Measurements from ENCODE around the gene PNMA8A. TPM values are rescaled to one million over a fixed set of nuclear protein-coding genes. Genes with fewer than 3 reads are reported as not detected.

Gene PNMA8A
- total and polyA plus RNA-seq, 2 donors (not counting 1 experiment from before 2014, with no cell fraction given): not detected

DNA sequence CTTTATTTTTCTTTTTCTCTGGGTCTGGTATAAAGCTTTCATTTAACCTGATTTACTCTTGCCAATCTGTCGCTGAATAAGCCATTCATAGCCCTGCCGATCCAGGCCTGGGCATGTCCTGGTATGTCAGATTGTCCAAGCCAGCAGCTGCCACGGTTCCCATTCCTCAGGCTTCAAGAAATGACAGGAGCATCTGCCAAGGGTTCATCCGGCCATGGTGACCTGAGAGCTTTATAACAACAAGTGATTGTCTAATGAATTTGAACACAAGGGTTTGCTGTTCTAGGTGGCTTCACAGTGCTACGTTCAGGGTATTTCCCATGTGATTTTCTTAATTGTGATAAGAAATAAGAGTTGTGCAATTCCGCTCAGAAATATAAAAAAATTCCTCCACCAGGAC, 20.0 kb downstream of the PNMA8A start:
- intact Hi-C loops (cut with micrococcal nuclease): no loop called here
- no peak for TF ChIP-seq EZH2 (IDR thresholded peaks at IDR 0.05; ENCODE audit: borderline replicate concordance, insufficient read depth, low read depth, low read length, poor library complexity, severe bottlenecking)
- ATAC-seq (ENCODE audit: low read depth) (no peak), DNase-seq (no peak)
- WGBS (ENCODE audit: insufficient coverage): 78% methylated on average over 5 of the region's 6 CpGs
- H3K27me3 Mint-ChIP-seq: peaks cover 24% of the 10 kb centered on the region
- no peak overlapping the region for H3K4me2 ChIP-seq (replicated peaks; ENCODE audit: low read depth, low read length, poor library complexity, severe bottlenecking)
- H3K27ac Mint-ChIP-seq: no peak overlapping the region
- no peak overlapping the region for H3K27ac ChIP-seq (ENCODE audit: low read length in 2 of 2)
- peaks cover 0 to 11% (median 0%) of the 10 kb centered on the region in 4 experiments for H3K27me3 ChIP-seq (replicated peaks in 1 of 4; ENCODE audit: control extremely low read depth in 1 of 4, control insufficient read depth in 3 of 4, insufficient read depth in 4 of 4, low read length in 3 of 4)
- no peaks in the 10 kb centered on the region for H4K20me1 ChIP-seq (ENCODE audit: control insufficient read depth, insufficient read depth, low read length, poor library complexity, severe bottlenecking)
- H3K4me1 ChIP-seq (ENCODE audit: control insufficient read depth in 2 of 2, insufficient read depth in 2 of 2, low read length in 2 of 2): no peaks in the 10 kb centered on the region
- ChIA-PET POLR2A (no interaction called here), CTCF (no interaction called here)
- no peak overlapping the region for H3K4me3 ChIP-seq (ENCODE audit: control extremely low read depth in 1 of 5, extremely low read depth in 1 of 5, insufficient read depth in 1 of 5, low read depth in 2 of 5, low read length in 4 of 5)
- no peak overlapping the region for H3K4me3 Mint-ChIP-seq
- H3K9ac ChIP-seq (ENCODE audit: low read length): no peak overlapping the region
- H3K4me1 Mint-ChIP-seq: no peaks in the 10 kb centered on the region
- no peaks in the 10 kb centered on the region for H3K36me3 ChIP-seq (replicated peaks in 1 of 2; ENCODE audit: control extremely low read depth in 1 of 2, control insufficient read depth in 1 of 2, extremely low read depth in 1 of 2, insufficient read depth in 2 of 2, low read length in 1 of 2)
- peaks cover 7% of the 10 kb centered on the region for H3K9me3 Mint-ChIP-seq (ENCODE audit: insufficient read depth)
- H3K9me3 ChIP-seq (ENCODE audit: control extremely low read depth in 1 of 3, control insufficient read depth in 2 of 3, insufficient read depth in 1 of 3, low read length in 2 of 3): peaks cover 0 to 10% (median 4%) of the 10 kb centered on the region in 3 donors
- H3K79me2 ChIP-seq (ENCODE audit: control insufficient read depth, insufficient read depth, low read length): no peaks in the 10 kb centered on the region
- no peak overlapping the region for H2AFZ ChIP-seq (ENCODE audit: insufficient read depth, low read depth, low read length, poor library complexity, severe bottlenecking)

DNA sequence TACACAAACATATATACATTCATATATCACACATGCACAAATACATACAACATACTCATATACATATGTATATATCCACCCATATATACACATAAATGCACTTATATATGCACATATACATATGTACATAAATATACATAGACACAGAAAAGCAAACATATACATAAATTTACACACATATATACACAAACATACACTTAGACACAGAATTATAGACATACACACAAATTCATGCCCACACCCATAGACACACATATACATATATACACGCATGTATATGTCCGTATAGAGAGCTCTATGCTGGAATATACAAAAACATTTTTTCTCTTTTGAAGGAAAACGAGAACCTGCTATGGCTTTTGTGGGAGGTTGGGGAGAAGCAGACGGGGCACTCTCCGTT, 20.6 kb downstream of the PNMA8A start:
- no peak overlapping the region for H2AFZ ChIP-seq (ENCODE audit: insufficient read depth, low read depth, low read length, poor library complexity, severe bottlenecking)
- CTCF ChIA-PET: no interaction called here
- peaks cover 0 to 10% (median 4%) of the 10 kb centered on the region in 3 donors for H3K9me3 ChIP-seq (ENCODE audit: control extremely low read depth in 1 of 3, control insufficient read depth in 2 of 3, insufficient read depth in 1 of 3, low read length in 2 of 3)
- H3K9ac ChIP-seq (ENCODE audit: low read length): no peak overlapping the region
- H3K4me1 ChIP-seq (ENCODE audit: control insufficient read depth in 2 of 2, insufficient read depth in 2 of 2, low read length in 2 of 2): no peaks in the 10 kb centered on the region
- H3K79me2 ChIP-seq (ENCODE audit: control insufficient read depth, insufficient read depth, low read length): no peaks in the 10 kb centered on the region
- ATAC-seq (ENCODE audit: low read depth): no peak
- H3K27me3 Mint-ChIP-seq: peaks cover 25% of the 10 kb centered on the region
- no peak overlapping the region for H3K27ac ChIP-seq (ENCODE audit: low read length in 2 of 2)
- POLR2A ChIA-PET: no interaction called here
- no peak for TF ChIP-seq EZH2 (IDR thresholded peaks at IDR 0.05; ENCODE audit: borderline replicate concordance, insufficient read depth, low read depth, low read length, poor library complexity, severe bottlenecking)
- TF ChIP-seq, protein P1, sequence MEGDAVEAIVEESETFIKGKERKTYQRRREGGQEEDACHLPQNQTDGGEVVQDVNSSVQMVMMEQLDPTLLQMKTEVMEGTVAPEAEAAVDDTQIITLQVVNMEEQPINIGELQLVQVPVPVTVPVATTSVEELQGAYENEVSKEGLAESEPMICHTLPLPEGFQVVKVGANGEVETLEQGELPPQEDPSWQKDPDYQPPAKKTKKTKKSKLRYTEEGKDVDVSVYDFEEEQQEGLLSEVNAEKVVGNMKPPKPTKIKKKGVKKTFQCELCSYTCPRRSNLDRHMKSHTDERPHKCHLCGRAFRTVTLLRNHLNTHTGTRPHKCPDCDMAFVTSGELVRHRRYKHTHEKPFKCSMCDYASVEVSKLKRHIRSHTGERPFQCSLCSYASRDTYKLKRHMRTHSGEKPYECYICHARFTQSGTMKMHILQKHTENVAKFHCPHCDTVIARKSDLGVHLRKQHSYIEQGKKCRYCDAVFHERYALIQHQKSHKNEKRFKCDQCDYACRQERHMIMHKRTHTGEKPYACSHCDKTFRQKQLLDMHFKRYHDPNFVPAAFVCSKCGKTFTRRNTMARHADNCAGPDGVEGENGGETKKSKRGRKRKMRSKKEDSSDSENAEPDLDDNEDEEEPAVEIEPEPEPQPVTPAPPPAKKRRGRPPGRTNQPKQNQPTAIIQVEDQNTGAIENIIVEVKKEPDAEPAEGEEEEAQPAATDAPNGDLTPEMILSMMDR (IDR thresholded peaks at IDR 0.05): no peak
- peaks cover 0 to 11% (median 0%) of the 10 kb centered on the region in 4 experiments for H3K27me3 ChIP-seq (replicated peaks in 1 of 4; ENCODE audit: control extremely low read depth in 1 of 4, control insufficient read depth in 3 of 4, insufficient read depth in 4 of 4, low read length in 3 of 4)
- no peak overlapping the region for H3K27ac Mint-ChIP-seq
- intact Hi-C loops (cut with micrococcal nuclease): no loop called here
- H3K4me3 Mint-ChIP-seq: no peak overlapping the region
- no peaks in the 10 kb centered on the region for H3K36me3 ChIP-seq (replicated peaks in 1 of 2; ENCODE audit: control extremely low read depth in 1 of 2, control insufficient read depth in 1 of 2, extremely low read depth in 1 of 2, insufficient read depth in 2 of 2, low read length in 1 of 2)
- H3K4me2 ChIP-seq (replicated peaks; ENCODE audit: low read depth, low read length, poor library complexity, severe bottlenecking): no peak overlapping the region
- no CpG with 5 or more reads among the region's 5 CpGs for WGBS (ENCODE audit: insufficient coverage)
- peaks cover 7% of the 10 kb centered on the region for H3K9me3 Mint-ChIP-seq (ENCODE audit: insufficient read depth)
- H4K20me1 ChIP-seq (ENCODE audit: control insufficient read depth, insufficient read depth, low read length, poor library complexity, severe bottlenecking): no peaks in the 10 kb centered on the region
- no peak for DNase-seq
- no peaks in the 10 kb centered on the region for H3K4me1 Mint-ChIP-seq
- no peak overlapping the region for H3K4me3 ChIP-seq (ENCODE audit: control extremely low read depth in 1 of 5, extremely low read depth in 1 of 5, insufficient read depth in 1 of 5, low read depth in 2 of 5, low read length in 4 of 5)

Measured in B cell (primary cell).